ENCODE results near the gene KCTD14.

DNA sequence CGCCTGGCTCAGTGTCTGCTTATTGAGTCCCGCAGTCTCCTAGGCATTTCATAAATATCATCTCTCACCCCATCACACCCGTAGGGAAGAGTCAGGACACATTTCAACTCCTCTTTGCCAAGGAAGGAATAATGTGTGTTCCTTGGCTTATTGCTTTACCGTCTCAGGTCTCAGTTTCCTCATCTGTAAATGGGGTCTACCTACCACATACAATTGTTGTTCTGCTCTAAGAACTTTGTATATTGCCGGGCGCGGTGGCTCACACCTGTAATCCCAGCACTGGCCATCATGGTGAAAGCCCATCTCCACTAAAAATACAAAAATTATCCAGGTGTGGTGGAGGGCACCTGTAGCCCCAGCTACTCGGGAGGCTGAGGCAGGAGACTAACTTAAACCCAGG is 37.5 kb upstream of the KCTD14 start:
- TF ChIP-seq, protein P1, sequence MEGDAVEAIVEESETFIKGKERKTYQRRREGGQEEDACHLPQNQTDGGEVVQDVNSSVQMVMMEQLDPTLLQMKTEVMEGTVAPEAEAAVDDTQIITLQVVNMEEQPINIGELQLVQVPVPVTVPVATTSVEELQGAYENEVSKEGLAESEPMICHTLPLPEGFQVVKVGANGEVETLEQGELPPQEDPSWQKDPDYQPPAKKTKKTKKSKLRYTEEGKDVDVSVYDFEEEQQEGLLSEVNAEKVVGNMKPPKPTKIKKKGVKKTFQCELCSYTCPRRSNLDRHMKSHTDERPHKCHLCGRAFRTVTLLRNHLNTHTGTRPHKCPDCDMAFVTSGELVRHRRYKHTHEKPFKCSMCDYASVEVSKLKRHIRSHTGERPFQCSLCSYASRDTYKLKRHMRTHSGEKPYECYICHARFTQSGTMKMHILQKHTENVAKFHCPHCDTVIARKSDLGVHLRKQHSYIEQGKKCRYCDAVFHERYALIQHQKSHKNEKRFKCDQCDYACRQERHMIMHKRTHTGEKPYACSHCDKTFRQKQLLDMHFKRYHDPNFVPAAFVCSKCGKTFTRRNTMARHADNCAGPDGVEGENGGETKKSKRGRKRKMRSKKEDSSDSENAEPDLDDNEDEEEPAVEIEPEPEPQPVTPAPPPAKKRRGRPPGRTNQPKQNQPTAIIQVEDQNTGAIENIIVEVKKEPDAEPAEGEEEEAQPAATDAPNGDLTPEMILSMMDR (IDR thresholded peaks at IDR 0.05) = no peak
- TF ChIP-seq POLR2A (IDR thresholded peaks at IDR 0.05) = no peak
